Karpas-422 (cell line): ENCODE data around the gene MELK. TPM values are rescaled to one million over a fixed set of nuclear protein-coding genes. Genes with fewer than 3 reads are reported as not detected.

Experiments
- DNase-seq: peaks from one replicate; pipeline ENCODE4 v3.0.0-alpha.2; 2015
- H2AFZ ChIP-seq: fragments of 200-600 bp; sonication (generic); 2 replicates; pipeline ENCODE4 v1.6.1; 2014; ENCODE audit warnings: antibody characterized with exemption, low read length, mixed read lengths
- H3K27ac ChIP-seq: fragments of 200-600 bp; sonication (generic); 2 replicates; pipeline ENCODE4 v1.5.1; 2014; ENCODE audit warnings: mild to moderate bottlenecking, low read length, moderate library complexity
- H3K27me3 ChIP-seq: fragments of 200-600 bp; sonication (generic); 2 replicates; pipeline ENCODE4 v1.6.1; 2014; ENCODE audit warnings: low read length, mixed read lengths
- H3K36me3 ChIP-seq: fragments of 200-600 bp; sonication (generic); 2 replicates; pipeline ENCODE4 v1.6.1; 2014; ENCODE audit warnings: low read length, mixed read lengths; ENCODE audit not compliant: insufficient read depth
- H3K4me1 ChIP-seq: fragments of 200-600 bp; sonication (generic); 2 replicates; pipeline ENCODE4 v1.6.1; 2014; ENCODE audit warnings: mild to moderate bottlenecking, low read length, mixed read lengths
- H3K4me2 ChIP-seq: fragments of 200-600 bp; sonication (generic); 2 replicates; pipeline ENCODE4 v1.6.1; 2014; ENCODE audit warnings: low read length, low read depth, mild to moderate bottlenecking; ENCODE audit not compliant: poor library complexity, severe bottlenecking
- H3K4me3 ChIP-seq: fragments of 200-600 bp; sonication (generic); 2 replicates; pipeline ENCODE4 v1.5.1; 2014; ENCODE audit warnings: mild to moderate bottlenecking, antibody characterized with exemption, low read length, mixed read lengths
- H3K79me2 ChIP-seq: fragments of 200-600 bp; sonication (generic); 2 replicates; pipeline ENCODE4 v1.6.1; 2014; ENCODE audit warnings: mild to moderate bottlenecking, low read length, mixed read lengths
- H3K9ac ChIP-seq: fragments of 200-600 bp; sonication (generic); 2 replicates; pipeline ENCODE4 v1.6.0; 2014; ENCODE audit warnings: low read length
- H3K9me2 ChIP-seq: fragments of 200-600 bp; sonication (generic), shearing (Covaris generic); replicated peaks from 2 replicates; pipeline ENCODE4 v1.6.0; 2014; ENCODE audit warnings: mild to moderate bottlenecking, low read length, moderate library complexity; ENCODE audit not compliant: insufficient read depth
- H3K9me3 ChIP-seq: fragments of 300-700, 200-600 bp; sonication (generic); 2 replicates; pipeline ENCODE4 v1.6.1; 2014; ENCODE audit warnings: low read length, mixed read lengths
- H4K20me1 ChIP-seq: fragments of 200-600 bp; sonication (generic); 2 replicates; pipeline ENCODE4 v1.6.1; 2014; ENCODE audit warnings: mild to moderate bottlenecking, antibody characterized with exemption, low read length, low read depth; ENCODE audit not compliant: insufficient read depth
- total RNA-seq: library from RNA; depleted of rRNA; stranded (reverse); fragments of >200 nt; shearing (Covaris generic); gene quantifications from 2 replicates; pipeline ENCODE4 v1.2.3, GENCODE V29; 2014; ENCODE audit warnings: low replicate concordance

Gene MELK
- total RNA-seq, 1 experiment from 2014 or later: 22.2 TPM

- no peak for DNase-seq
- H2AFZ ChIP-seq: no peak overlapping the region
- H3K4me2 ChIP-seq: no peak overlapping the region
- H3K9me3 ChIP-seq: no peaks in the 10 kb centered on the region
- H3K9me2 ChIP-seq: no peaks in the 10 kb centered on the region
- H3K4me1 ChIP-seq: peaks cover 19% of the 10 kb centered on the region
- no peaks in the 10 kb centered on the region for H3K79me2 ChIP-seq
- no peak overlapping the region for H3K27ac ChIP-seq
- H3K27me3 ChIP-seq: no peaks in the 10 kb centered on the region
- no peaks in the 10 kb centered on the region for H3K36me3 ChIP-seq
- no peaks in the 10 kb centered on the region for H4K20me1 ChIP-seq
- no peak overlapping the region for H3K4me3 ChIP-seq
- no peak overlapping the region for H3K9ac ChIP-seq
Measured at GRCh38 chr9:36686471-36686870, 113.8 kb downstream of the MELK start.

- no peak overlapping the region for H3K27ac ChIP-seq
- H3K9me3 ChIP-seq: no peaks in the 10 kb centered on the region
- H3K79me2 ChIP-seq: no peaks in the 10 kb centered on the region
- no peak overlapping the region for H3K4me3 ChIP-seq
- peak; percentile 73 for DNase-seq
- H3K27me3 ChIP-seq: no peaks in the 10 kb centered on the region
- no peak overlapping the region for H3K9ac ChIP-seq
- H2AFZ ChIP-seq: no peak overlapping the region
- H4K20me1 ChIP-seq: no peaks in the 10 kb centered on the region
- no peaks in the 10 kb centered on the region for H3K36me3 ChIP-seq
- H3K9me2 ChIP-seq: no peaks in the 10 kb centered on the region
- H3K4me1 ChIP-seq: peaks cover 19% of the 10 kb centered on the region
- H3K4me2 ChIP-seq: peak overlapping the region; percentile 37
Measured at GRCh38 chr9:36690412-36691168, 117.9 kb downstream of the MELK start.

GRCh38 chr9:36691671-36692070, 119.0 kb downstream of the MELK start:
- Histone ChIP-seq H3K27me3 (no peaks in the 10 kb centered on the region), H3K9me2 (no peaks in the 10 kb centered on the region), H3K27ac (no peak overlapping the region), H4K20me1 (no peaks in the 10 kb centered on the region), H3K4me3 (no peak overlapping the region), H3K36me3 (no peaks in the 10 kb centered on the region), H2AFZ (no peak overlapping the region), H3K79me2 (no peaks in the 10 kb centered on the region), H3K4me1 (peaks cover 19% of the 10 kb centered on the region), H3K9me3 (no peaks in the 10 kb centered on the region), H3K4me2 (no peak overlapping the region), H3K9ac (no peak overlapping the region)
- no peak for DNase-seq

GRCh38 chr9:36698984-36699383, 126.3 kb downstream of the MELK start:
- H3K4me3 ChIP-seq: no peak overlapping the region
- H3K4me2 ChIP-seq: no peak overlapping the region
- no peak overlapping the region for H3K9ac ChIP-seq
- H3K79me2 ChIP-seq: no peaks in the 10 kb centered on the region
- no peaks in the 10 kb centered on the region for H3K36me3 ChIP-seq
- H4K20me1 ChIP-seq: no peaks in the 10 kb centered on the region
- H2AFZ ChIP-seq: no peak overlapping the region
- H3K27me3 ChIP-seq: no peaks in the 10 kb centered on the region
- H3K9me3 ChIP-seq: peaks cover 6% of the 10 kb centered on the region; the same call in 1 of the 2 replicates
- no peaks in the 10 kb centered on the region for H3K4me1 ChIP-seq
- no peak for DNase-seq
- no peaks in the 10 kb centered on the region for H3K9me2 ChIP-seq
- no peak overlapping the region for H3K27ac ChIP-seq

- no peak overlapping the region for H3K4me3 ChIP-seq
- H2AFZ ChIP-seq: no peak overlapping the region
- H3K9ac ChIP-seq: no peak overlapping the region
- H3K27me3 ChIP-seq: no peaks in the 10 kb centered on the region
- H3K4me2 ChIP-seq: no peak overlapping the region
- H3K27ac ChIP-seq: no peak overlapping the region
- H4K20me1 ChIP-seq: no peaks in the 10 kb centered on the region
- peaks cover 2% of the 10 kb centered on the region; the same call in 1 of the 2 replicates for H3K9me3 ChIP-seq
- no peaks in the 10 kb centered on the region for H3K36me3 ChIP-seq
- H3K4me1 ChIP-seq: no peaks in the 10 kb centered on the region
- no peaks in the 10 kb centered on the region for H3K79me2 ChIP-seq
- no peaks in the 10 kb centered on the region for H3K9me2 ChIP-seq
- DNase-seq: no peak
Measured at GRCh38 chr9:36704148-36704547, 131.5 kb downstream of the MELK start.

DNA sequence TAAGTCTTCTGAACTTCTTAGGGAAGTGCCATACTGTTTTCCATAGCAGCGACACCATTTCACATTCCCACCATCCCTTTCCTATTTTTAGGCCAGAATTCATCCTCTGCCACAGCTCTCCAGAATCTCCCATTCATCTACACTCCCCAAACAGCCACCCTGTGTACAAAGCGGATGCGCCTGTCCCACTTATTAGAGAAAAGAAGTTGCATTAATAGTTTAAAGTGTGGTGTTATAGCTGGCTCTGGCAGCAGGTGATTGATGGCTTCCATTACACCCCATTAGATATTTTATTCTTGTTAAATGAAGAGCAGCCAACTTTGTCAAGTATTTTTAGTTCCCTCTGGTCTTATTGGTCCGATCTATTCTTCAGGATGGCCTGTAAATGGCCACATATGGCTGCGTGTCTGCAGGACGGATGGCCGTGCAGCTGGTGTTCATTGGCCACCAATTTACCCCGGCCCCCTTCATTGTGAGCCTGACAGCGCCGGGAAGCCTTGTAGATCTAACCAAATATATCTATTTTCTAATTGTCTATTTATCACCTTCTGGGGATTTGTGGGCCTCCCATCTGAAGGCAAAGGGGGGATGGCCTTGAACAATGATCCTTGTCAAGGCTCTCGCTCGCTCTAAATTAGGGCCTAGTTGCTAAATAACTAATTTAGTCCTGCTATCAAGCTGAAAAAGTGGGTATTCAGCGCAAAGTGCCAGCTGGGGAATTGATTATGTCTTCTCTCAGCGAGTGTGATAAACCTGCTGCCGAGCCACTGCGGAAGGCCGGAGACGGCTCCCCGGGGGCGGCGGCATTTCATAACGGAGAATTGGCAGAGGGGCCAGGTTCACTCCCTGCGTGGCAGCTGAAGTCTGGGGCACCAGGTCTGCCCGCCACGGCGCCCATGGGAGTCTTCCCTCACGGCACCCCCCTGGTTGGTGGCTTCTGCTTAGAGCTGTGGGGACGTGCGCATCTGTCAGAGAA, 141.1 kb downstream of the MELK start:
- no peak overlapping the region for H3K4me2 ChIP-seq
- no peaks in the 10 kb centered on the region for H3K36me3 ChIP-seq
- DNase-seq: no peak
- H3K9ac ChIP-seq: no peak overlapping the region
- H3K9me3 ChIP-seq: no peaks in the 10 kb centered on the region
- no peak overlapping the region for H3K4me3 ChIP-seq
- H2AFZ ChIP-seq: no peak overlapping the region
- peaks cover 10% of the 10 kb centered on the region for H3K4me1 ChIP-seq
- no peaks in the 10 kb centered on the region for H3K79me2 ChIP-seq
- H3K9me2 ChIP-seq: no peaks in the 10 kb centered on the region
- H3K27ac ChIP-seq: no peak overlapping the region
- H3K27me3 ChIP-seq: no peaks in the 10 kb centered on the region
- no peaks in the 10 kb centered on the region for H4K20me1 ChIP-seq

DNA sequence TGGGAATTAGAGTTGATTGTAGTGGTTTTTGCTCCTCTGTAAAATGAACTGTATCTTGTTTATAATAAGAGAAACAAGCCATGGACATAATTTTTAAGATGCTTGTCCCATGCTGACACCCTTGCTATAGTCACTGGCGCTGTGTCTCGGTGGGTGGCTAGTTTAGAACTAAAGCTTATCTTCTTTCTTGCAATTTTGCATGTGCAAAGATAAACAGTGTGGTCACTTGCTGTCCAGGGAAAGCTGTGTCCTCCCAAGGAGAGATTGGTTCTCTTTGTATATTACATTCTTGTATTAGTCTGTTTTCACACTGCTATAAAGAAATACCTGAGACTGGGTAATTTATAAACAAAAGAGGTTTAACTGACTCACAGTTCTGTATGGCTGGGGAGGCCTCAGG, 143.8 kb downstream of the MELK start:
- H3K27me3 ChIP-seq: no peaks in the 10 kb centered on the region
- no peaks in the 10 kb centered on the region for H3K9me3 ChIP-seq
- H3K9me2 ChIP-seq: no peaks in the 10 kb centered on the region
- H3K4me2 ChIP-seq: no peak overlapping the region
- H3K4me1 ChIP-seq: peaks cover 20% of the 10 kb centered on the region
- H3K27ac ChIP-seq: no peak overlapping the region
- H4K20me1 ChIP-seq: no peaks in the 10 kb centered on the region
- no peak overlapping the region for H2AFZ ChIP-seq
- no peak overlapping the region for H3K4me3 ChIP-seq
- no peak for DNase-seq
- no peaks in the 10 kb centered on the region for H3K79me2 ChIP-seq
- H3K9ac ChIP-seq: no peak overlapping the region
- no peaks in the 10 kb centered on the region for H3K36me3 ChIP-seq

DNA sequence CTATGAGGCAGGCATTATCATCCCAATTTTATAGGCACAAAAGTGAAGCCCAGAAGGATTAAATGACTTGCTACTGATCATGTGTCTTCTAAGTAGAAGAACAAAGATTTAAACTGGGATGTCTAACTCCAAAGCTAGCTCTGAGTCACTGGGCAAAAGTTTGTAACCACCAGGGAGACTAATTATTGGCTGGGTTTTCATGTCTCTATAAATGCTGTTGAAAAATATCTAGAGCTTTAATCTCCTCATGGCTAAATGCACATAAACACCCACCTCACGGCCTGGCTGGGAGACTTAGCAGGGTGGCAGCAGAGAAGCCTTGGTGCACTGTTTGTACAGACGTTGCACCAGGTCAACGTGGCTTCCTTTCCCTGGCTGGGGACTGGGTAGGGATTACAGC, 144.6 kb downstream of the MELK start:
- no peak overlapping the region for H3K4me2 ChIP-seq
- no peaks in the 10 kb centered on the region for H3K27me3 ChIP-seq
- no peak overlapping the region for H3K9ac ChIP-seq
- no peaks in the 10 kb centered on the region for H3K79me2 ChIP-seq
- H3K4me3 ChIP-seq: no peak overlapping the region
- H3K36me3 ChIP-seq: no peaks in the 10 kb centered on the region
- peaks cover 20% of the 10 kb centered on the region for H3K4me1 ChIP-seq
- no peak for DNase-seq
- H3K9me3 ChIP-seq: no peaks in the 10 kb centered on the region
- no peak overlapping the region for H3K27ac ChIP-seq
- H3K9me2 ChIP-seq: no peaks in the 10 kb centered on the region
- no peak overlapping the region for H2AFZ ChIP-seq
- H4K20me1 ChIP-seq: no peaks in the 10 kb centered on the region
